Measurements from ENCODE around the gene PDPK1.
A peak's percentile ranks its signal among the peaks of the same experiment; 100 is the strongest.

The PDPK1 gene

GRCh38 chr16:2514333-2515179 is 23.3 kb upstream of the PDPK1 start:
- H3K36me3 ChIP-seq (replicated peaks): peaks cover 7% of the 10 kb centered on the region
- no peak for TF ChIP-seq CTCF (IDR thresholded peaks at IDR 0.05; ENCODE audit: low read depth, low read length, missing control alignments)
- in situ Hi-C loops (cut with HindIII; ENCODE audit: low pct_ligation_motif_present, low sequenced_read_pairs): no loop called here
- no peaks in the 10 kb centered on the region for H3K27me3 ChIP-seq (replicated peaks)
- peak overlapping the region; percentile 88 for H3K4me3 ChIP-seq (ENCODE audit: low read depth, low read length)
- DNase-seq: no peak
- H3K27ac ChIP-seq: peak overlapping the region; percentile 83

- in situ Hi-C loops (cut with HindIII; ENCODE audit: low pct_ligation_motif_present, low sequenced_read_pairs): no loop called here
- Histone ChIP-seq H3K4me3 (ENCODE audit: low read depth, low read length) (peak overlapping the region; percentile 88), H3K27ac (no peak overlapping the region), H3K36me3 (replicated peaks) (peaks cover 9% of the 10 kb centered on the region), H3K27me3 (replicated peaks) (no peaks in the 10 kb centered on the region)
- DNase-seq: no peak
- no peak for TF ChIP-seq CTCF (IDR thresholded peaks at IDR 0.05; ENCODE audit: low read depth, low read length, missing control alignments)
These were observed 22.5 kb upstream of the PDPK1 start for GRCh38 chr16:2515180-2515851.

GRCh38 chr16:2516391-2517240 is 21.2 kb upstream of the PDPK1 start:
- DNase-seq: no peak
- Histone ChIP-seq H3K27ac (no peak overlapping the region), H3K27me3 (replicated peaks) (no peaks in the 10 kb centered on the region), H3K4me3 (ENCODE audit: low read depth, low read length) (peak overlapping the region; percentile 3), H3K36me3 (replicated peaks) (peaks cover 9% of the 10 kb centered on the region)
- in situ Hi-C loops (cut with HindIII; ENCODE audit: low pct_ligation_motif_present, low sequenced_read_pairs): no loop called here
- no peak for TF ChIP-seq CTCF (IDR thresholded peaks at IDR 0.05; ENCODE audit: low read depth, low read length, missing control alignments)

- in situ Hi-C loops (cut with HindIII; ENCODE audit: low pct_ligation_motif_present, low sequenced_read_pairs): no loop called here
- no peak for TF ChIP-seq CTCF (IDR thresholded peaks at IDR 0.05; ENCODE audit: low read depth, low read length, missing control alignments)
- Histone ChIP-seq H3K36me3 (replicated peaks) (peaks cover 14% of the 10 kb centered on the region), H3K4me3 (ENCODE audit: low read depth, low read length) (no peak overlapping the region), H3K27ac (no peak overlapping the region), H3K27me3 (replicated peaks) (no peaks in the 10 kb centered on the region)
- DNase-seq: no peak
These were observed 19.7 kb upstream of the PDPK1 start for GRCh38 chr16:2517954-2518605.

GRCh38 chr16:2518823-2519710 is 18.8 kb upstream of the PDPK1 start:
- no peak for DNase-seq
- no peak overlapping the region for H3K27ac ChIP-seq
- in situ Hi-C loops (cut with HindIII; ENCODE audit: low pct_ligation_motif_present, low sequenced_read_pairs): no loop called here
- no peaks in the 10 kb centered on the region for H3K27me3 ChIP-seq (replicated peaks)
- no peak overlapping the region for H3K4me3 ChIP-seq (ENCODE audit: low read depth, low read length)
- peaks cover 19% of the 10 kb centered on the region for H3K36me3 ChIP-seq (replicated peaks)
- TF ChIP-seq CTCF (IDR thresholded peaks at IDR 0.05; ENCODE audit: low read depth, low read length, missing control alignments): no peak

All from brain microvascular endothelial cell (primary cell).